Astrocyte of the cerebellum (primary cell): ENCODE data around the gene RASD2.

Experiments
- DNase-seq: peaks from one replicate; pipeline ENCODE4 v3.0.0-alpha.2; 2011; ENCODE audit warnings: low read depth
- H3K4me3 ChIP-seq: 2 replicates; pipeline ENCODE4 v1.5.1; 2011; ENCODE audit warnings: mild to moderate bottlenecking, low read depth, low read length, moderate library complexity
- in situ Hi-C: cut with HindIII; loops from 2 replicates; pipeline ENCODE4 v1.10.0; 2017; ENCODE audit warnings: low sequenced_read_pairs
- TF ChIP-seq, protein P1 (sequence below): IDR thresholded peaks from 2 replicates; pipeline ENCODE4 v1.5.1; 2012; ENCODE audit warnings: low read length, low read depth, moderate library complexity, mild to moderate bottlenecking; ENCODE audit errors: missing control alignments

The RASD2 gene

DNA sequence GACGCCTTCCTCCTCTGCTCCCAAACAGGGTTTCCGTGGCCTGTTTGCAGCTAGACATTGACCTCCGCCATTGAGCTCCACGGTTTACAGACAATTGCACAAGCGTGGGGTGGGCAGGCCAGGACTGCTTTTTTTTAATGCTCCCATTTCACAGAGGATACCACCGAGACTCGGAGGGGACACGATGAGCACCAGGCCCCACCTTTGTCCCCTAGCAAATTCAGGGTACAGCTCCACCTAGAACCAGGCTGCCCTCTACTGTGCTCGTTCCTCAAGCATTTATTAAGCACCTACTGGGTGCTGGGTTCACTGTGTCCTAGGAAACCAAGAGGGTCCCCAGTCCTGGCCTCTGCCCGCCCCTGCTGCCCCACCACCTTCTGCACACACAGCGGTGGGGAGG, 12.2 kb downstream of the RASD2 start:
- DNase-seq = no peak
- in situ Hi-C loops = no loop called here

GRCh38 chr22:35553341-35553740, 12.7 kb downstream of the RASD2 start:
- in situ Hi-C loops = no loop called here
- no peak for DNase-seq
- no peak overlapping the region for H3K4me3 ChIP-seq
- TF ChIP-seq, protein P1, sequence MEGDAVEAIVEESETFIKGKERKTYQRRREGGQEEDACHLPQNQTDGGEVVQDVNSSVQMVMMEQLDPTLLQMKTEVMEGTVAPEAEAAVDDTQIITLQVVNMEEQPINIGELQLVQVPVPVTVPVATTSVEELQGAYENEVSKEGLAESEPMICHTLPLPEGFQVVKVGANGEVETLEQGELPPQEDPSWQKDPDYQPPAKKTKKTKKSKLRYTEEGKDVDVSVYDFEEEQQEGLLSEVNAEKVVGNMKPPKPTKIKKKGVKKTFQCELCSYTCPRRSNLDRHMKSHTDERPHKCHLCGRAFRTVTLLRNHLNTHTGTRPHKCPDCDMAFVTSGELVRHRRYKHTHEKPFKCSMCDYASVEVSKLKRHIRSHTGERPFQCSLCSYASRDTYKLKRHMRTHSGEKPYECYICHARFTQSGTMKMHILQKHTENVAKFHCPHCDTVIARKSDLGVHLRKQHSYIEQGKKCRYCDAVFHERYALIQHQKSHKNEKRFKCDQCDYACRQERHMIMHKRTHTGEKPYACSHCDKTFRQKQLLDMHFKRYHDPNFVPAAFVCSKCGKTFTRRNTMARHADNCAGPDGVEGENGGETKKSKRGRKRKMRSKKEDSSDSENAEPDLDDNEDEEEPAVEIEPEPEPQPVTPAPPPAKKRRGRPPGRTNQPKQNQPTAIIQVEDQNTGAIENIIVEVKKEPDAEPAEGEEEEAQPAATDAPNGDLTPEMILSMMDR = no peak

More for the DNA sequence above, 12.2 kb downstream of the RASD2 start:
- no peak overlapping the region for H3K4me3 ChIP-seq
- TF ChIP-seq, protein P1 = no peak

DNA sequence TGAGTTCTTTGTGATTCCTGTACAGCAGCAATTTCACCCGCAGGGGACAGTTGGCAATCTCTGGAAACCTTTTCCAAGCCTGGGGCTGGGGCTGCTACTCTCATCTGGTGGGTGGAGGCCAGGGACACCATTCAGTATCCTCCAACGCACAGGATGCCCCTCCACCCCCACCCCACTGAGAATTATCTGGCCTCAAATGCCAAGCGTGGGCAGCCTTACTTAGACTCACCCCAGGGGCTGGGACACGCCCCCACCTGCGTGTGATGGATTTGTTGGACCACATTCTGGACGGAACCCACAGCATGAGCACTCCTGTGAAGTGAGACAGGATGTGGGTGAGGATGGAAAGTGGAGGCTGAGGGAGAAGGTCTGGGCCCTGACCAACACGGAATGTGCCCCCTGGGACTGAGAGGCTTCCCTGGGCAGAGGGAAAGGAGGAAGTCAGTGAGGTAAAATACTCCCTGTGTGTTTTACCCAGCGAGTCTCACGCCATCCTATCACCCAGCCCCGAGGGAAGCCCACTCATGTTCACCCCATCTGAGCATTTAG, 13.7 kb downstream of the RASD2 start:
- in situ Hi-C loops = no loop called here
- no peak overlapping the region for H3K4me3 ChIP-seq
- no peak for DNase-seq
- TF ChIP-seq, protein P1 = no peak

DNA sequence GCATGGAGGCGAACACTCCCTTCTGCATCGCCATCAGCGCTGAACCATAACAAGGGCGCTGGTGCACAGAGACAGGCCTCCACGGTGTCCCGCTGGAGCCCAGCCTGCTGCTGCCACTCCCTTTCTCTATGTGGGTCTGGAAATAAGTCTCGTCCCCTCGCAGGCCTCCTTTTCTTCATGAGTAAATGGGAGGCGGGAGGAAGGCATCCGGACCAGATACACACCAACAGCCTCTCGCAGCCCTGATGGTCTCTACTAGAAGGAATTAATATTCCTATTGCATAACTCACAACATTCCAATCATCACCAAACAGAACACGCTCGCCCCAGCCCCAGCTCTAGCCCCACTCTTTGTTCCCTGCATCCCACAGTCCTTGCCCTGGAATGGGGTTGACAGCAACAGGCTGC, 14.9 kb downstream of the RASD2 start:
- DNase-seq = no peak
- H3K4me3 ChIP-seq = no peak overlapping the region
- in situ Hi-C loops = no loop called here
- TF ChIP-seq, protein P1 = no peak

DNA sequence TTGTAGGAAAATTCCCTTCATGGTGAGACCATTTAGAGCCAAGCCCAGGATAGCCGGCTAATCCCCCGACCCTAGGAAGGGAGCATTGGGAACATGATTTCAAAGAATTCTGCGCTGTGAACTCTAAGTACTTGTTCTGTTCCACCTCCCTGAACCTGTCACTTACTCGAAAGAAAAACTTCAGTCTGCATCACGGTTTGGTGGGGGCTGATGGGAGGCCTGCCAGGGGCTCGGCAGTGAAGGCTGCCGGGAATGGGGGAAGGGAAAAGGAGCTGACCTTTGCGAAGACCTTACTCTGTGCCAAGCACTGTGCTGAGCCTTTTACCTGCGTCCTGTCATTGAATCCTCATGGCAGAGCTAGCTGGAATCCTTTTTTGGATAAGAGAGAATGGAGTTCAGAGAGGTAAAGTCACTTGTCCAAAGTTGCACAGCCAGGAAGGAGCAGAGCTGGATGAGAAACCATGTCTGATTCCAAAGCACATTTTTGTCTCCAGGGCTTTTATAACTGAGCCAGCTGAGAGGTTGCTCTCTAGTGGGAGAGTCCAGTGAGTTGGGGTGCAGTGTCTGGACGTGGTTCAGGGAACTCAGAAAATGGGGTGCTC, 15.4 kb downstream of the RASD2 start:
- TF ChIP-seq, protein P1 = no peak
- no peak for DNase-seq
- in situ Hi-C loops = no loop called here
- H3K4me3 ChIP-seq = no peak overlapping the region

- TF ChIP-seq, protein P1 = no peak
- no peak for DNase-seq
- H3K4me3 ChIP-seq = no peak overlapping the region
- in situ Hi-C loops = no loop called here
Observed at GRCh38 chr22:35556666-35557065, 16.0 kb downstream of the RASD2 start.
